SU-DHL-6 (cell line): ENCODE measurements around the gene NUP210.

Experiments
- H2AFZ ChIP-seq: fragments of 200-600 bp; sonication (generic); 2 replicates; pipeline ENCODE4 v1.6.1; 2014; ENCODE audit warnings: low read depth, mild to moderate bottlenecking, moderate library complexity, mixed read lengths, antibody characterized with exemption, low read length; ENCODE audit not compliant: severe bottlenecking
- H3F3A ChIP-seq: fragments of 200-600 bp; shearing (Covaris generic); 2 replicates; pipeline ENCODE4 v1.6.0; 2016; ENCODE audit warnings: antibody characterized with exemption, mild to moderate bottlenecking; ENCODE audit not compliant: insufficient read depth
- H3K27ac ChIP-seq: fragments of 200-600 bp; sonication (generic); 2 replicates; pipeline ENCODE4 v1.5.1; 2016; ENCODE audit warnings: low read depth, mild to moderate bottlenecking, low read length, moderate library complexity, mixed read lengths
- H3K27me3 ChIP-seq: fragments of 200-600 bp; sonication (generic), shearing (Covaris generic); 2 replicates; pipeline ENCODE4 v1.6.0; 2014; ENCODE audit warnings: mild to moderate bottlenecking, low read length
- H3K36me3 ChIP-seq: fragments of 200-600 bp; sonication (generic); 2 replicates; pipeline ENCODE4 v1.6.1; 2014; ENCODE audit warnings: mild to moderate bottlenecking, low read length, mixed read lengths
- H3K4me2 ChIP-seq: fragments of 300-600, 200-600 bp; shearing (Covaris generic), sonication (generic); 2 replicates; pipeline ENCODE4 v1.6.0; 2014; ENCODE audit warnings: low read length, low read depth, mild to moderate bottlenecking; ENCODE audit not compliant: poor library complexity, severe bottlenecking
- H3K4me3 ChIP-seq: fragments of 200-600 bp; sonication (generic); 2 replicates; pipeline ENCODE4 v1.5.1; 2014; ENCODE audit warnings: antibody characterized with exemption, low read length, mild to moderate bottlenecking, mixed read lengths; ENCODE audit not compliant: insufficient read depth, poor library complexity, severe bottlenecking
- H3K79me2 ChIP-seq: fragments of 200-600 bp; sonication (generic); 2 replicates; pipeline ENCODE4 v1.6.1; 2014; ENCODE audit warnings: mild to moderate bottlenecking, low read length, moderate library complexity; ENCODE audit not compliant: insufficient read depth
- H3K9ac ChIP-seq: fragments of 200-600 bp; sonication (generic); 2 replicates; pipeline ENCODE4 v1.7.0; 2014; ENCODE audit warnings: mild to moderate bottlenecking, low read length
- H3K9me2 ChIP-seq: fragments of 200-600 bp; sonication (generic); replicated peaks from 2 replicates; pipeline ENCODE4 v1.6.1; 2014; ENCODE audit warnings: low read length; ENCODE audit not compliant: insufficient read depth
- H3K9me3 ChIP-seq: fragments of 200-600 bp; sonication (generic); 2 replicates; pipeline ENCODE4 v1.6.1; 2014; ENCODE audit warnings: low read length, mixed read lengths; ENCODE audit not compliant: insufficient read depth
- H4K20me1 ChIP-seq: fragments of 200-600 bp; sonication (generic); 2 replicates; pipeline ENCODE4 v1.6.1; 2014; ENCODE audit warnings: low read depth, mild to moderate bottlenecking, antibody characterized with exemption, low read length, moderate library complexity, mixed read lengths
- CTCF ChIP-seq: fragments of 200-600 bp; sonication (generic); IDR thresholded peaks from one replicate; pipeline ENCODE4 v1.5.1; 2017; ENCODE audit warnings: antibody characterized with exemption, mild to moderate bottlenecking, low read length, moderate library complexity; ENCODE audit not compliant: insufficient read depth, poor library complexity, severe bottlenecking
- EZH2phosphoT487 ChIP-seq: fragments of 200-600 bp; sonication (generic), shearing (Covaris generic); conservative IDR thresholded peaks from 2 replicates; pipeline ENCODE4 v1.6.1; 2018; ENCODE audit warnings: mild to moderate bottlenecking, antibody characterized with exemption, low read length, moderate library complexity, mixed read lengths

The NUP210 gene

GRCh38 chr3:13400114-13400673, 19.9 kb downstream of the NUP210 start:
- Histone ChIP-seq H2AFZ (no peak overlapping the region), H3K9me2 (no peaks in the 10 kb centered on the region), H3K27me3 (no peaks in the 10 kb centered on the region), H3K9ac (no peak overlapping the region), H4K20me1 (peaks cover 9% of the 10 kb centered on the region; the same call in 1 of the 2 replicates), H3K4me3 (no peak overlapping the region), H3K4me2 (no peak overlapping the region), H3K79me2 (peaks cover 86% of the 10 kb centered on the region), H3F3A (peaks cover 4% of the 10 kb centered on the region; the same call in 1 of the 2 replicates), H3K9me3 (no peaks in the 10 kb centered on the region), H3K27ac (no peak overlapping the region), H3K36me3 (peaks cover 10% of the 10 kb centered on the region; the same call in 1 of the 2 replicates)
- no peak for TF ChIP-seq EZH2phosphoT487
- no peak for TF ChIP-seq CTCF

- Histone ChIP-seq H3K27me3 (no peaks in the 10 kb centered on the region), H3K27ac (no peak overlapping the region), H3K9me2 (no peaks in the 10 kb centered on the region), H3K4me3 (no peak overlapping the region), H3F3A (peaks cover 4% of the 10 kb centered on the region; the same call in 1 of the 2 replicates), H3K9me3 (no peaks in the 10 kb centered on the region), H3K9ac (no peak overlapping the region), H4K20me1 (peaks cover 6% of the 10 kb centered on the region; the same call in 1 of the 2 replicates), H3K79me2 (peaks cover 80% of the 10 kb centered on the region), H3K4me2 (no peak overlapping the region), H2AFZ (no peak overlapping the region), H3K36me3 (peaks cover 15% of the 10 kb centered on the region; the same call in 1 of the 2 replicates)
- TF ChIP-seq EZH2phosphoT487 (no peak), CTCF (no peak)
Measured at GRCh38 chr3:13399603-13400002, 20.5 kb downstream of the NUP210 start.

- Histone ChIP-seq H3K36me3 (peaks cover 17% of the 10 kb centered on the region; the same call in 1 of the 2 replicates), H3K4me3 (no peak overlapping the region), H3K9ac (no peak overlapping the region), H3K27ac (no peak overlapping the region), H3K9me3 (no peaks in the 10 kb centered on the region), H3K79me2 (peaks cover 60% of the 10 kb centered on the region), H3K27me3 (no peaks in the 10 kb centered on the region), H2AFZ (no peak overlapping the region), H3K9me2 (no peaks in the 10 kb centered on the region), H3F3A (no peaks in the 10 kb centered on the region), H4K20me1 (peaks cover 13% of the 10 kb centered on the region; the same call in 1 of the 2 replicates), H3K4me2 (no peak overlapping the region)
- no peak for TF ChIP-seq CTCF
- no peak for TF ChIP-seq EZH2phosphoT487
Measured at GRCh38 chr3:13397316-13397715, 22.8 kb downstream of the NUP210 start.
